PC-9 (cell line): ENCODE data around the gene DIAPH2. TPM values are rescaled to one million over a fixed set of nuclear protein-coding genes. Genes with fewer than 3 reads are reported as not detected.

Experiments
- BruUV-seq: library from RNA; stranded (reverse); fragments of 400-500 nt; replicated peaks from 2 replicates; lab custom pipeline; 2021; lab: Mats Ljungman, UMichigan
- CTCF ChIA-PET: fragments of 300-600 bp; sonication (Branson Sonifier 250); formaldehyde crosslinking; loops from one replicate; lab custom pipeline; 2022; ENCODE audit warnings: antibody characterized with exemption; lab: Charles Lee
- POLR2A ChIA-PET: fragments of 300-600 bp; sonication (Branson Sonifier 250); formaldehyde crosslinking; loops from one replicate; lab custom pipeline; 2022; ENCODE audit warnings: antibody characterized with exemption; ENCODE audit not compliant: unreplicated experiment; lab: Charles Lee
- DNase-seq, 2 experiments: peaks; one replicate each; pipeline versions ENCODE4 v3.0.0 to v3.0.0-alpha.2; 2015 to 2022; ENCODE audit warnings: mixed read lengths in 1 of 2
- H2AFZ ChIP-seq: fragments of 200-600 bp; sonication (generic); 2 replicates; pipeline ENCODE4 v1.8.1; 2017; ENCODE audit warnings: antibody characterized with exemption
- H3F3A ChIP-seq: fragments of 200-600 bp; sonication (generic); 2 replicates; pipeline ENCODE4 v1.8.1; 2017; ENCODE audit warnings: antibody characterized with exemption, mild to moderate bottlenecking, low read depth; ENCODE audit not compliant: insufficient read depth
- H3K27ac ChIP-seq: fragments of 200-600 bp; sonication (generic); 2 replicates; pipeline ENCODE4 v1.6.1; 2016; ENCODE audit warnings: mixed run types
- H3K27me3 ChIP-seq: fragments of 200-600 bp; sonication (generic); 2 replicates; pipeline ENCODE4 v1.6.1; 2016; ENCODE audit warnings: low read depth, mixed run types; ENCODE audit not compliant: insufficient read depth
- H3K36me3 ChIP-seq: fragments of 200-600 bp; sonication (generic); 2 replicates; pipeline ENCODE4 v1.6.1; 2016; ENCODE audit warnings: low read depth, mixed run types
- H3K4me1 ChIP-seq: fragments of 200-600 bp; sonication (generic); replicated peaks from 2 replicates; pipeline ENCODE4 v1.6.1; 2016; ENCODE audit warnings: mixed run types; ENCODE audit not compliant: insufficient read depth
- H3K4me2 ChIP-seq: fragments of 200-600 bp; sonication (generic); 2 replicates; pipeline ENCODE4 v1.6.1; 2017; ENCODE audit warnings: mixed run types
- H3K4me3 ChIP-seq: fragments of 200-600 bp; sonication (generic); 2 replicates; pipeline ENCODE4 v1.6.1; 2016; ENCODE audit warnings: mixed run types
- H3K79me2 ChIP-seq: fragments of 200-600 bp; sonication (generic); 2 replicates; pipeline ENCODE4 v1.6.1; 2017; ENCODE audit warnings: low read depth, mixed run types
- H3K9me2 ChIP-seq: fragments of 200-600 bp; sonication (generic); 2 replicates; pipeline ENCODE4 v1.8.1; 2017; ENCODE audit warnings: mild to moderate bottlenecking; ENCODE audit not compliant: insufficient read depth
- H3K9me3 ChIP-seq: fragments of 200-600 bp; sonication (generic); 2 replicates; pipeline ENCODE4 v1.8.1; 2016; ENCODE audit warnings: low read depth; ENCODE audit not compliant: insufficient read depth
- H4K20me1 ChIP-seq: fragments of 200-600 bp; sonication (generic); 2 replicates; pipeline ENCODE4 v1.8.1; 2017; ENCODE audit not compliant: insufficient read depth
- CTCF ChIP-seq: fragments of 200-600 bp; sonication (generic); conservative IDR thresholded peaks from 2 replicates; pipeline ENCODE4 v1.6.1; 2017; ENCODE audit warnings: mixed run types, antibody characterized with exemption, mild to moderate bottlenecking, moderate library complexity
- EZH2 ChIP-seq: fragments of 200-600 bp; sonication (generic); IDR thresholded peaks from 2 replicates; pipeline ENCODE4 v1.8.0; 2017; ENCODE audit warnings: antibody characterized with exemption, low read depth
- intact Hi-C: fragments of 100-400 bp; cut with micrococcal nuclease; formaldehyde crosslinking; loops from one replicate; pipeline ENCODE4 v1.10.0; 2022; ENCODE audit not compliant: unreplicated experiment
- total RNA-seq: library from RNA; stranded (reverse); gene quantifications from 2 replicates; pipeline ENCODE4 v1.2.3, GENCODE V29; 2021

DIAPH2 gene
- total RNA-seq, 1 experiment from 2014 or later, result 12.0 TPM

- no peak for DNase-seq
- no peak for TF ChIP-seq EZH2
- no peak for TF ChIP-seq CTCF
Measured at GRCh38 chrX:97234471-97235081, 549.9 kb downstream of the DIAPH2 start.

GRCh38 chrX:97238632-97239031, 554.0 kb downstream of the DIAPH2 start:
- H3K9me3 ChIP-seq, result no peaks in the 10 kb centered on the region
- TF ChIP-seq CTCF (no peak), EZH2 (no peak)
- H2AFZ ChIP-seq, result no peak overlapping the region
- no peaks in the 10 kb centered on the region for H3K36me3 ChIP-seq
- no peaks in the 10 kb centered on the region for H3K27me3 ChIP-seq
- H3K9me2 ChIP-seq, result no peaks in the 10 kb centered on the region
- no peak overlapping the region for H3K4me3 ChIP-seq
- peak; percentile 0 to 73 for DNase-seq
- CTCF ChIA-PET, result no interaction called here
- H3K79me2 ChIP-seq, result no peaks in the 10 kb centered on the region
- H3K4me1 ChIP-seq, result peaks cover 10% of the 10 kb centered on the region
- no TSS peak for BruUV-seq
- POLR2A ChIA-PET, result interaction anchor here (0.6 to 0.8 kb wide), 2 partner anchors 74 to 503 kb away, joined by 7 to 8 read pairs; no protein-coding TSS in a partner anchor
- no peaks in the 10 kb centered on the region for H4K20me1 ChIP-seq
- H3K27ac ChIP-seq, result no peak overlapping the region
- H3F3A ChIP-seq, result no peaks in the 10 kb centered on the region
- intact Hi-C loops, result no loop called here
- peak overlapping the region; percentile 25 for H3K4me2 ChIP-seq

More at GRCh38 chrX:97234471-97235081, 549.9 kb downstream of the DIAPH2 start:
- Histone ChIP-seq H3K4me3 (no peak overlapping the region), H3K4me1 (peaks cover 10% of the 10 kb centered on the region), H3F3A (no peaks in the 10 kb centered on the region), H3K9me2 (no peaks in the 10 kb centered on the region), H3K27ac (no peak overlapping the region), H3K9me3 (no peaks in the 10 kb centered on the region), H3K36me3 (no peaks in the 10 kb centered on the region), H4K20me1 (no peaks in the 10 kb centered on the region), H2AFZ (no peak overlapping the region), H3K4me2 (no peak overlapping the region), H3K27me3 (no peaks in the 10 kb centered on the region), H3K79me2 (no peaks in the 10 kb centered on the region)
- CTCF ChIA-PET, result no interaction called here
- intact Hi-C loops, result no loop called here
- no TSS peak for BruUV-seq
- POLR2A ChIA-PET, result no interaction called here

- CTCF ChIA-PET, result no interaction called here
- Histone ChIP-seq H3K4me2 (no peak overlapping the region), H3K27me3 (no peaks in the 10 kb centered on the region), H3K79me2 (no peaks in the 10 kb centered on the region), H3K9me2 (no peaks in the 10 kb centered on the region), H4K20me1 (no peaks in the 10 kb centered on the region), H2AFZ (no peak overlapping the region), H3K4me1 (no peaks in the 10 kb centered on the region), H3K27ac (no peak overlapping the region), H3F3A (no peaks in the 10 kb centered on the region), H3K4me3 (no peak overlapping the region), H3K36me3 (no peaks in the 10 kb centered on the region), H3K9me3 (no peaks in the 10 kb centered on the region)
- no peak for DNase-seq
- POLR2A ChIA-PET, result no interaction called here
- intact Hi-C loops, result no loop called here
- no TSS peak for BruUV-seq
- TF ChIP-seq CTCF (no peak), EZH2 (no peak)
Measured at GRCh38 chrX:97252111-97252510, 567.5 kb downstream of the DIAPH2 start.
